Activated CD8-positive, alpha-beta memory T cell treated with anti-CD3 and anti-CD28 coated beads, Interleukin-2, amount 50 U/mL, for 1 hour (primary cell): ENCODE measurements around the gene RPN1.

Experiments used
- DNase-seq: peaks from one replicate; pipeline ENCODE4 v3.0.0-alpha.2; 2020; ENCODE audit errors: extremely low read depth

The RPN1 gene

DNA sequence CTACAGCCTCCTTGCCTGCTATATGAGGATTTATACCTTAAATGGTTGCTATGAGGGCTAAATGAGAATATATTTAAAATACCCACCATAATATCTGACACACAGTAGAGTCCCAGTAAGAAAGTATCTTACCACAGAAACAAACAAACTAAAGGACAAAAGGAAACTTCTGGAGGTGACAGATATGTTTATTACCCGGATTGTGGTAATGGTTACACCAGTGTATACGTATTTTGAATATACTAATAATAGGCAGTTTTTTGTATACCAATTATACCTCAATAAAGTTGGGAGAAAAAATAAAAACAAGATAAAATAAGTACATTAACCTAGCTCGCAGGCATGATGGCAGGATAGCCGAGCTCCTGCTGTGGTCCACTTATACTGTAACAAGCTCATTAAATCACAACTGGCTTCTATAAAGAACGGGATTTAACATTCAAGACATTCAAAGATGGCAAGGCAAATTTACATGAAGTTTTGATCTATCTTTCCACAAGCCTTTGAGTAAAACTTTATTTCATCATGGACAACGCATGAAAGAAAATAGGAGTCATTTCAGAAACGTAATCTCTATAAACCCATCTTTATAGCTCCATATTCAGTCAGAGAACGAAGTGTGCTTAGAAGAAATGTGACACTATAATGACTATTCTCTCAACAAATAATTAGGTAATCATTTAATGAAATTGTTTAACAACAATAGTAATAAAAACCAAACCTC is 1.5 kb downstream of the RPN1 start:
- no peak for DNase-seq

GRCh38 chr3:128648402-128648801 is 2.2 kb downstream of the RPN1 start:
- no peak for DNase-seq

GRCh38 chr3:128647307-128647706 is 3.3 kb downstream of the RPN1 start:
- DNase-seq = no peak

DNA sequence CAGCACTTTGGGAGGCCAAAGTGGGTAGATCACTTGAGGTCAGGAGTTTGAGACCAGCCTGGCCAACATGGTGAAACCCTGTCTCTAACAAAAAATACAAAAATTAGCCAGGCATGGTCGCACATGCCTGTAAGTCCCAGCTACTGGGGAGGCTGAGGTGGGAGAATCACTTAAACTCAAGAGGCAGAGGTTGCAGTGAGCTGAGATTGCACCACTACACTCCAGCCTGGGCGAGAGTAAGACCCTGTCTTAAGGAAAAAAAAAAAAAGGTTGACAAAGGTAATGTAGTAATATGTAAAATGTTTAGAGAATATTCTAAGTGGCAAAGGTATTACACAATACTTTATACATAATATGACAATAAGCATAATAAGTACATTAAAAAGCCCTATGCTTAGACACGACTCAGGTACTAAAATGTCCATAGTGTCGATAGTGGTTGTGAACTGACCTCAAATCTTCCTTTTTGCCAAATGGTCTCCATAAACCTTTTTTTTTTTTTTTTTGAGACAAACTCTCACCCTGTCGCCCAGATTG is 16.5 kb downstream of the RPN1 start:
- DNase-seq = no peak

- no peak for DNase-seq
These were observed 18.3 kb downstream of the RPN1 start for GRCh38 chr3:128632301-128632700.

GRCh38 chr3:128629936-128630335 is 20.7 kb downstream of the RPN1 start:
- no peak for DNase-seq

DNA sequence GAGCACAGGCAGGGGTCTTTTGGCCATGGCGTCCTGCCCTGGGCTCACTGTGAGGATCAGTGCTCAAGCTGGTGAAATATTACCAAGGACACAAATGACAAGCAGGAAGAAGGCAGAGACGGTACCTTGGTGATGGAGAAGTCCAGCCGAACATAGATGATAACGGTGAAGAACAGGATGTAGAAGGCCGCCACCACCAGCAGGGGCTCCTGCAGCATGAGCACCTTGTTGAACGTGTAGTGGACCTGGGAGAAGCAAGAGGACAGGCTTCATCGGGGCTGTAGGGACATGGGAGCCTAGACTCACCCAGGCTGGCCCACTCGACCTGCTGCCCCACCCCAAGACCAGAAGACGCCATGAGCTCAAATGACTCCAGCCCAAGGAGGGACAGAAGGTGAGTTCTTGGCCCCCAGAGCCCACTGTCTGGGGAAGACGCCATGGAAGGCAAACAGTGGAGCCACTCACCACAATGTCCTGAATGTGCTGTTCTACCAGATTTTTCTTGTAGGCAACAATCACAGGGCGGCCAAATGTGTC is 25.1 kb downstream of the RPN1 start:
- DNase-seq = no peak

DNA sequence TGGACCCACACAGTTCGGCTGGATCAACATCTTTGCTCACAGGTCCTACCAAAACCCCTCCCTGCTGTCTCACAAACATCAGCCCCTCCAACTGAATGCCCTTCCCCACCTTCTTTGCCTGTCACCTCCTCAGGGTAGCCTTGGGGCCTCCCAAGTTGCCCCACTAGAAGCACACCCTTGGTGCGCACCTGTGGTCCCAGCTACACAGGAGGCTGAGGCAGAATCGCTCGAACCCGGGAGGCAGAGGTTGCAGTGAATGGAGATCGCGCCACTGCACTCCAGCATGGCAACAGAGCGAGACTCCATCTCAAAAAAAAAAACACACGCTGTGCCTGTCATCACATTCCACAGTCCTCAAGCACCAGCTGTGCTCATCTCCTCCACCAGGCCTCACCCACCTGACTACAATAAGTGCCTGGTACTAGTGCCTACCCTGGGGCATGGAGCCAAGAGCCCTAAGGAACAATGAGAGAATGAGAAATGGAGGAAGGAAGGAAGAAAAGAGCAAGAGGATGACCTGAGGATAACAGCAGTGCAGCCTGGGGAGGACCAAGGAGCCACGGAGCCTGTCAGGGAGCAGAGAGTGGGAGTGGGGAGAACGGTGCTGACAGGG is 26.0 kb downstream of the RPN1 start:
- DNase-seq = no peak

- DNase-seq = no peak
These were observed 26.8 kb downstream of the RPN1 start for GRCh38 chr3:128623762-128624176.

- no peak for DNase-seq
These were observed 28.7 kb downstream of the RPN1 start for GRCh38 chr3:128621931-128622330.

- no peak for DNase-seq
These were observed 29.4 kb downstream of the RPN1 start for GRCh38 chr3:128621234-128621633.

DNA sequence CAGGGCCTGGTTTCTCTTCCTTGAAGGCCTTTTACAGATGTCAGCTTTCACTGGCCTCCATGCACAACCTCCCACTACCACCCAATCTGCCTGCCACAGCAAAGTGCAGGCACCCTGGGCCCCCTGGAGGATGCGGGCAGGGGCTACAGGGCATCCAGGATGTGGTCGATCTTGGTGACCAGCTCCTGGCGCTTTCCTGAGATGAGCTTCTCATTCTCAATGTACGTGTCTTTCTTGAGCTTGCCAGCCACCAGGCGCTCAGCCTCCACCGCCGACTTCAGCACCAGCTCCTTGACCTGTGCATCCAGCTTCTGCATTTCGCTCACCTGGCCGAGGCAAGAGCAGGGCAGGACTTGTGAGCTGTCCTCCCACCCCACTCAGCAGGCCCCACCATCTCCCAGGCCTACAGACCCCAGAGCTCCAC is 30.3 kb downstream of the RPN1 start:
- DNase-seq = no peak

- DNase-seq = no peak
These were observed 31.3 kb downstream of the RPN1 start for GRCh38 chr3:128619146-128619890.

DNA sequence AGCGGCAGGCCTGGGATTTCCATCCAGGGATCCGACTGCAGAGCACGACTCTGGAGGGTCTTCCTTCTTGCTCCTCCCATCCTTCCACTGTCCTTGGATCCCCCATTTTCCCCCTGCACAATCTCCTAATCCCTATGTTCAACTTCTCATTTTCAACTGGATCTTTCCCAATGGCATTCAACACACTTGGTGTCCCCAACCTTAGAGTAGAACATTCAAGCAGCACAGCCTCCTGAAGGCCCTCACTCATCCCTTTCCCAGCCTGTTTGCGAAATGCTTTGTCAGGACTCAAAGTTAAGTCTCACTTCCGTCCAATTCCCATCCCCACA is 32.3 kb downstream of the RPN1 start:
- no peak for DNase-seq

GRCh38 chr3:128617557-128618397 is 32.8 kb downstream of the RPN1 start:
- peak; percentile 92 for DNase-seq

GRCh38 chr3:128617270-128617556 is 33.4 kb downstream of the RPN1 start:
- DNase-seq = no peak

DNA sequence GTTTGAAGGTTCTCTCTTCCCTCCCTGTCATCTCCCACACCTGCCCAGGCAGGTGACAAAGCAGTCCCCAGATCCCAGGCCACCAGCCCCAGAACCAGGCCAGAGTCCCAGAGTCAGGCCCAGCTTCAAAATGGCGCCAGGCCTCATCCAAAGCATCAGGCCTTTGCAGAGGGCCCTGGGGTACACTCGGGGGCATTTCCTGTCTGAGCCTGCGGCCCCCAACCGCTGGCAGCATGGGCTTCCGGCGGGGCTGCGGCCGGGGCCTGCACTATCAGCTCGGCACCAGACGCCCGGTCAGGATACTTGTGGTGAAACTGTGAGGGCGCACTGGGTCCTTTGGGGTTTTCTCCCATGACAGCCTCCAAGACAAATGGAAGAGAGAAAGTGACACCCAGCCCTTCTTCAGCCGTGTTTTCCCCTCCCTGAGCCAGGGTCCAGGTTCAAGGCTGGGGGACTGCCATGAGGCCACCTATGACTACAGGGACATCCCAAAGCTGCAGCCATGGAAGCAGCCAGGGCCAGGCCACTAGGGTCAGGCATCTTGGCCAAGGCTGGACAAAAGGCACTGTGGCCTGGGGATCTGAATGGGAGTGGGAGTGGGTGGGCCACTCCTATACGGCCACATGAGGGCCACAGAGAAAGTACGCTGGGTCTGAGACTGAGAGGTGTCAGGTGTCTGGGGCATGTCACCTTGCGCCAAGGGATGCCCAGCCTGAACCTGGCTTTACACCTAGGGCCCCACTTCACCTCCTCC is 33.9 kb downstream of the RPN1 start:
- DNase-seq = no peak

DNA sequence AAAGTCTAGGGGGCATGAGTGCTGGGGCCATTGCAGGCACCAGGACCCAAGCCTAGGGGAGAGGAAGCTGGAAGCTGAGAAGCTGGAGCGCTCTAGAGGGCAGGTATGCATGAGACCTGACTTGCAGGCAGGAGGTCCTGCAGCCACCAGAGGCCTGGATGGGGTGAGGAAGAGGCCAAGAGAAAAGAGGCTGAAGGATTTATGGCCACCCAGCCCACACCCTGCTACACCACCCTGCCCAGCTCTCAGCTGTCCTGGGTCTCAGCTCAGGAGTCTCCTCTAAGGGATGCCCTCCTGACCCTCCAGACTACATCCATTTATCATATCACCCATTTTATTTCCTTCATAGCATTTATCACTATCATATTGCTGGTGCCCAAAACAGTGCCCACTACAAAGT is 36.5 kb downstream of the RPN1 start:
- no peak for DNase-seq

GRCh38 chr3:128613083-128613829 is 37.4 kb downstream of the RPN1 start:
- no peak for DNase-seq

- DNase-seq = no peak
These were observed 40.1 kb downstream of the RPN1 start for GRCh38 chr3:128610451-128611070.
